PC-9 (cell line): ENCODE data around the gene MAPK8IP3. TPM values are rescaled to one million over a fixed set of nuclear protein-coding genes. Genes with fewer than 3 reads are reported as not detected.

ENCODE experiments used
- BruUV-seq: library from RNA; stranded (reverse); fragments of 400-500 nt; replicated peaks from 2 replicates; lab custom pipeline; 2021; lab: Mats Ljungman, UMichigan
- CTCF ChIA-PET: fragments of 300-600 bp; sonication (Branson Sonifier 250); formaldehyde crosslinking; loops from one replicate; lab custom pipeline; 2022; ENCODE audit warnings: antibody characterized with exemption; lab: Charles Lee
- POLR2A ChIA-PET: fragments of 300-600 bp; sonication (Branson Sonifier 250); formaldehyde crosslinking; loops from one replicate; lab custom pipeline; 2022; ENCODE audit warnings: antibody characterized with exemption; ENCODE audit not compliant: unreplicated experiment; lab: Charles Lee
- DNase-seq, 2 experiments: peaks; one replicate each; pipeline versions ENCODE4 v3.0.0 to v3.0.0-alpha.2; 2015 to 2022; ENCODE audit warnings: mixed read lengths in 1 of 2
- H2AFZ ChIP-seq: fragments of 200-600 bp; sonication (generic); 2 replicates; pipeline ENCODE4 v1.8.1; 2017; ENCODE audit warnings: antibody characterized with exemption
- H3F3A ChIP-seq: fragments of 200-600 bp; sonication (generic); 2 replicates; pipeline ENCODE4 v1.8.1; 2017; ENCODE audit warnings: antibody characterized with exemption, mild to moderate bottlenecking, low read depth; ENCODE audit not compliant: insufficient read depth
- H3K27ac ChIP-seq: fragments of 200-600 bp; sonication (generic); 2 replicates; pipeline ENCODE4 v1.6.1; 2016; ENCODE audit warnings: mixed run types
- H3K27me3 ChIP-seq: fragments of 200-600 bp; sonication (generic); 2 replicates; pipeline ENCODE4 v1.6.1; 2016; ENCODE audit warnings: low read depth, mixed run types; ENCODE audit not compliant: insufficient read depth
- H3K36me3 ChIP-seq: fragments of 200-600 bp; sonication (generic); 2 replicates; pipeline ENCODE4 v1.6.1; 2016; ENCODE audit warnings: low read depth, mixed run types
- H3K4me1 ChIP-seq: fragments of 200-600 bp; sonication (generic); replicated peaks from 2 replicates; pipeline ENCODE4 v1.6.1; 2016; ENCODE audit warnings: mixed run types; ENCODE audit not compliant: insufficient read depth
- H3K4me2 ChIP-seq: fragments of 200-600 bp; sonication (generic); 2 replicates; pipeline ENCODE4 v1.6.1; 2017; ENCODE audit warnings: mixed run types
- H3K4me3 ChIP-seq: fragments of 200-600 bp; sonication (generic); 2 replicates; pipeline ENCODE4 v1.6.1; 2016; ENCODE audit warnings: mixed run types
- H3K79me2 ChIP-seq: fragments of 200-600 bp; sonication (generic); 2 replicates; pipeline ENCODE4 v1.6.1; 2017; ENCODE audit warnings: low read depth, mixed run types
- H3K9me2 ChIP-seq: fragments of 200-600 bp; sonication (generic); 2 replicates; pipeline ENCODE4 v1.8.1; 2017; ENCODE audit warnings: mild to moderate bottlenecking; ENCODE audit not compliant: insufficient read depth
- H3K9me3 ChIP-seq: fragments of 200-600 bp; sonication (generic); 2 replicates; pipeline ENCODE4 v1.8.1; 2016; ENCODE audit warnings: low read depth; ENCODE audit not compliant: insufficient read depth
- H4K20me1 ChIP-seq: fragments of 200-600 bp; sonication (generic); 2 replicates; pipeline ENCODE4 v1.8.1; 2017; ENCODE audit not compliant: insufficient read depth
- CTCF ChIP-seq: fragments of 200-600 bp; sonication (generic); conservative IDR thresholded peaks from 2 replicates; pipeline ENCODE4 v1.6.1; 2017; ENCODE audit warnings: mixed run types, antibody characterized with exemption, mild to moderate bottlenecking, moderate library complexity
- EZH2 ChIP-seq: fragments of 200-600 bp; sonication (generic); IDR thresholded peaks from 2 replicates; pipeline ENCODE4 v1.8.0; 2017; ENCODE audit warnings: antibody characterized with exemption, low read depth
- intact Hi-C: fragments of 100-400 bp; cut with micrococcal nuclease; formaldehyde crosslinking; loops from one replicate; pipeline ENCODE4 v1.10.0; 2022; ENCODE audit not compliant: unreplicated experiment
- total RNA-seq: library from RNA; stranded (reverse); gene quantifications from 2 replicates; pipeline ENCODE4 v1.2.3, GENCODE V29; 2021

Gene MAPK8IP3
- total RNA-seq, 1 experiment from 2014 or later, result 125 TPM

GRCh38 chr16:1788708-1789100 lies 82.7 kb downstream of the MAPK8IP3 start:
- Histone ChIP-seq H3K27ac (no peak overlapping the region), H3K4me2 (no peak overlapping the region), H3K9me3 (no peaks in the 10 kb centered on the region), H3K27me3 (no peaks in the 10 kb centered on the region), H3K4me3 (no peak overlapping the region), H3K79me2 (peaks cover 27% of the 10 kb centered on the region), H2AFZ (no peak overlapping the region), H3F3A (no peaks in the 10 kb centered on the region), H4K20me1 (peaks cover 18% of the 10 kb centered on the region), H3K4me1 (peaks cover 6% of the 10 kb centered on the region), H3K9me2 (no peaks in the 10 kb centered on the region), H3K36me3 (no peaks in the 10 kb centered on the region)
- ChIA-PET POLR2A (no interaction called here), CTCF (no interaction called here)
- BruUV-seq, result no TSS peak
- DNase-seq, result no peak
- intact Hi-C loops, result no loop called here
- no peak for TF ChIP-seq EZH2
- no peak for TF ChIP-seq CTCF

- no peak overlapping the region for H3K4me3 ChIP-seq
- no peaks in the 10 kb centered on the region for H3K9me2 ChIP-seq
- H3K79me2 ChIP-seq, result peaks cover 18% of the 10 kb centered on the region
- H3F3A ChIP-seq, result no peaks in the 10 kb centered on the region
- no peaks in the 10 kb centered on the region for H3K27me3 ChIP-seq
- no peaks in the 10 kb centered on the region for H3K36me3 ChIP-seq
- H3K4me2 ChIP-seq, result no peak overlapping the region
- no peak overlapping the region for H3K27ac ChIP-seq
- no peak overlapping the region for H2AFZ ChIP-seq
- ChIA-PET POLR2A (no interaction called here), CTCF (no interaction called here)
- BruUV-seq, result no TSS peak
- peaks cover 11% of the 10 kb centered on the region for H4K20me1 ChIP-seq
- DNase-seq, result no peak
- intact Hi-C loops, result no loop called here
- no peaks in the 10 kb centered on the region for H3K9me3 ChIP-seq
- TF ChIP-seq EZH2, result no peak
- no peak for TF ChIP-seq CTCF
- H3K4me1 ChIP-seq, result no peaks in the 10 kb centered on the region
These were observed 83.6 kb downstream of the MAPK8IP3 start for GRCh38 chr16:1789643-1790045.

GRCh38 chr16:1790261-1790610 lies 84.2 kb downstream of the MAPK8IP3 start:
- TF ChIP-seq CTCF, result no peak
- no peak for TF ChIP-seq EZH2
- Histone ChIP-seq H2AFZ (no peak overlapping the region), H3K4me2 (no peak overlapping the region), H4K20me1 (peaks cover 10% of the 10 kb centered on the region), H3K27ac (no peak overlapping the region), H3K4me3 (no peak overlapping the region), H3K9me2 (no peaks in the 10 kb centered on the region), H3K79me2 (peaks cover 12% of the 10 kb centered on the region), H3K36me3 (no peaks in the 10 kb centered on the region), H3F3A (no peaks in the 10 kb centered on the region), H3K27me3 (no peaks in the 10 kb centered on the region), H3K9me3 (no peaks in the 10 kb centered on the region), H3K4me1 (no peaks in the 10 kb centered on the region)
- ChIA-PET CTCF (no interaction called here), POLR2A (no interaction called here)
- BruUV-seq, result no TSS peak
- intact Hi-C loops, result no loop called here
- DNase-seq, result no peak
